KBM-7 (cell line): ENCODE measurements around the gene MAMDC2.

ENCODE experiments used
- DNase-seq: peaks from one replicate; pipeline ENCODE4 v3.0.0-alpha.2; 2015
- in situ Hi-C: fragments of 300-500 bp; cut with MboI; formaldehyde crosslinking; loops from 2 replicates; pipeline ENCODE4 v1.14.3; 2020; ENCODE audit warnings: low sequenced_read_pairs, low pct_unique_long_range_greater_than_20kb, mixed read lengths

MAMDC2 gene

DNA sequence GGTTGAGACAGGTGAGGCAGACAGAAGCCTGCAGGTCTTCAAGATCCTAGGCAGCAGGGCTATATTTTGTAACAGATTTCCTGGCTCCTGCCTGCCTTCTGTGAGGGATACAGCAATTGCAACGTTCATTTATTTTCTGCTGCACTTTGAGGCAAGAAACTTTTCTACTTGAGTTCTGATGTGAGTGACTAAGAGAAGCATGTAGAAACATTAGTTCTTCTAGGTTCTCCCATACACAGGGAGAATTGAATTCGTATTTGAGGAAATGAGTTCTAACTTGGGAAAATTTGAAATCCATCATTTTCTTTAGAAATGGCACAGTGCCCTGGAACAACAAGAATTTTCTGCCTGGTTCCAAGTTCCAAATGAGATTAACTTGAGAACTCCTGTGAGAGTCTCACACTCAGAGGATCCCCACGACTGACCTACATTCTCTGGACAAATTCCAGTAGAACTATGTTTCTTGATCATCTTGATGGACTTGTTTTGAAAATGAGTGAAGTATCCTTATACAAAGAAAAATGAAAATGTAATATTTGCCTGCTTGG is 15.0 kb downstream of the MAMDC2 start:
- in situ Hi-C loops = no loop called here
- DNase-seq = no peak

DNA sequence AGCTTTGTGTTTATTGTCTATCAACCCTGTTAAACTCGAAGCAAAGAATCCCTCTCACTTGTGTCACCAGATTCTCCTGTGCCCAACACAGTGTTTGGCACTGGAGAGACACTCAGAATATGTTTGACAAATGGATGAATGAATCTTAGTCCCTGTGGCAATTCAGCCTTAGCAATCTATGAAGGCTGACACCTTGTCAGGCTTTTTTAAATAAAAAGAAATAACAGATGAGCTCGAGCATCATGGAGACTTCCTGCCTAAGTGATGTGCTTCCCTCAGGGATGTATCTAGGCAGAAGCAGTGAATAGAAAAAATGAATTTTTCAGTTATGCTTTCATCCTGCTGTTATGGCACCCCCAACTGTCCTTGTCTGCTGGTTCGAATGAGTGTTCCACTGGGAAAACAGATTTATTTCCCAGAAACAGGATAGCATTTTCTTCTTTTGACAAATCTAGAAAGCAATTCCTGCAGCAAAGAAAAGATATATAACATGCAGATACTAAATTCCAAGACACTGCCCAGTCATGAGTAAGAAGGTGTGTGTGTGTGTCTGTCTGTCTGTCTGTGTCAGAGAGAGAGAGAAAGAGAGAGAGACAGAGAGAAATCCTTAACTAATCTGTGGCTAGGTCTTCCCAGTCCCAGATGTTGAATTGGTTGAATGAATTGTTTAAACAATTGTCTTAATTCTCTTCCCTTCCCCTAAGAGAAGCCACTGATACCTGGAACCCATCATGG is 16.7 kb downstream of the MAMDC2 start:
- in situ Hi-C loops = no loop called here
- no peak for DNase-seq

GRCh38 chr9:70060883-70061507 is 17.3 kb downstream of the MAMDC2 start:
- no peak for DNase-seq
- in situ Hi-C loops = no loop called here

- in situ Hi-C loops = no loop called here
- DNase-seq = no peak
Observed at GRCh38 chr9:70061776-70062175, 18.1 kb downstream of the MAMDC2 start.

GRCh38 chr9:70064496-70064895 is 20.8 kb downstream of the MAMDC2 start:
- DNase-seq = no peak
- in situ Hi-C loops = no loop called here

DNA sequence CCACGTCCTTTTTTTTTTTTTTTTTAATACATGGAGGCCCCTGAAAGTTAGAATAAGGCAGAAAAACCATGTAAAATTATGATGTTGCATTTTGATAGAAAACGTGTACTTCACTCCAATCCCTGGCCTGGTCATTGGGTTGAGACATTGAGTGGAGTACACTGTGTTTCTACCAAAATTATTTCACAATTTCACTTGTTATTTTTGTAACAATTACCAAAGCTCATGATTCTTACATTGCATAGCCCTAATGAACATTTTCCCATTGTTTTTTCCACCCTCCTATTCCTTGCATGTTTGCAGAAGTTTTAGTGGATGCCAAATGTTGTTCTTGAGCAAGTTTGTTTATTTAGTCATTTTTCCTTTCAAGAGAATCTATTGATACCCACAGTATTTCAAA is 21.9 kb downstream of the MAMDC2 start:
- in situ Hi-C loops = no loop called here
- no peak for DNase-seq

GRCh38 chr9:70066418-70066817 is 22.8 kb downstream of the MAMDC2 start:
- no peak for DNase-seq
- in situ Hi-C loops = no loop called here

DNA sequence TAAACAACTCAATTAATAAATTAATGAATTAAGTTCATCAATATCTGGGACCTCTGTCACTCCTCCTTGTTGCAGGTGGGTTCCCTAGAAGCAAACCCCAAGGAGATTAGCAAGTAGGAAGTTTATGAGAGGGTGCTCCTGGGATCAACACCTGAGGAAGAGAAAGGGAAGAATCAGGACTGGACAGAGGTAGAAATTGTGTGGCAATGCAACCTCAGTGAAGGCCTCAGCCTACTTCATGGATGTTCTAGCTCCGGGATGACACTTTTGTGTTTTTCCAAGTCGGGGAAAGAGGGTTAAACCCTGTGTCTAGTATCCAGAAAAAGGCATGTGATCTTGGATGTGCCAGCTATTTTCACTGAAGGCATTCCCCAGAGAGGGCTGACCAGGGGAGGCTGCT is 23.2 kb downstream of the MAMDC2 start:
- no peak for DNase-seq
- in situ Hi-C loops = no loop called here

DNA sequence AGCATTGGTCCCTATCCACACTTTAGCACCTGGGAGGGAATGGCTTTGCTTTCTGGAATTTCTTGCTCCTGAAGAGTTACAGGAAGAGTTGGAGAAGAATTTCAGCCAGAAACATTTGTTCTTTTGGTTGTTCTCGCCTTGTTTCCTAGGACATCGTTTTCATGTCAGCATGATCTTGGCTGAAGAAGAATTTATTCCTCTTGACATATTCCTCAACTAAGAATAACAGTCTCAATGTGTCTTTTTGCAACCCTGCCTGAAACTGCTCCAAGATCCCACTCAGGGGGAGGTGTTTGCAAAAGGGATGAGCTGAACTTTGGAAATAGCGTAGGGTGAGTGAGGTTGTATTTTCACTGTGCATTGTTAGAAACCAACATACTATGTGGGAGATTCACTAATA is 26.1 kb downstream of the MAMDC2 start:
- DNase-seq = no peak
- in situ Hi-C loops = no loop called here

DNA sequence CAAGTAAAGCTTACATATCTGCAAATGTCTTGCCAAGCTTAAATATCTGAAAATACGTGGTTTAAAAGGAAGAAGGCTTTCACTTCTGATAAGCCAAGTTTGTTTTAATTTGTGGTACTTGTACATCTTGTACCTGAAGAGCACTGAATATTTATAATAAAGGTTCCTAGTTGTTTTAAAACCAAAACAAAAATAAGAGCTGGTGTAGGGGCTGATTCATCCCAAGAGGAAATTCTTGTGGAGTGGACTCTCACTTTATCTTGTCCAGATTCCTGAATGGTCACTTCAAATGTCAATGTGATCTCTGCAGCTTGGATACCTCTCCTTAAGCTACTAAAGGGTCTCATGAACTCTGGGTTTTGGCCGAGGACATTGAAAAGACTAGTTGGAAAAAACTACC is 29.5 kb downstream of the MAMDC2 start:
- no peak for DNase-seq
- in situ Hi-C loops = no loop called here

- no peak for DNase-seq
- in situ Hi-C loops = no loop called here
Observed at GRCh38 chr9:70073756-70074155, 30.1 kb downstream of the MAMDC2 start.

- in situ Hi-C loops = no loop called here
- no peak for DNase-seq
Observed at GRCh38 chr9:70076678-70077077, 33.0 kb downstream of the MAMDC2 start.

DNA sequence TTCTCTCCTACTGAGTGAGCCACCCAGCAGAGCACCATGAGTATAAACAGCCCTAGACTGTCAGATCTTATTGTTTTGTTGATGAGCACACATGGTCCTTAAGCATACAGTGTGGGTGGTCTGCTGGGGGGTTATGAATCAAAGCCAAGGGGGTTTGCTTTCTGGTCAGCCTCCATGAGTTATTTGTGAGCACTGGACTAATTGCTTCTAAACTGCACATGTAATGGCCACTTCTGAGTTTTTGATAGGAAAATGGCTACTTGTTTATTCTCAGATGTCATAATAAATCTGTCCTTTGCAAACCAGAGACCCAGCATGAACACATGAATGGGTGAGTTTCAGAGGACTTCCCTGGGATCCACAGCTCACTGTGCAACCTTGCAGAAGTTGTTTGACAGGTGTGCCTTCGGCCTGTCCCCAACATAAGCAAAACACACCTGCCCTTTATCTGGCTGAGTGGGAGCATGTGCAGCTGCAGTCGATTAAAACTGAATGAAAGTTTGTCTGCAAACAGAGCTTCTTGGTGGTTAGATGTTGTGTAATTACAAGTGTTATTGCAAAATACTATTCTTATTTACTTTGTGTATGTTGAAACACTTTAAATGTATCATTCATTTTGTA is 35.9 kb downstream of the MAMDC2 start:
- in situ Hi-C loops = no loop called here
- DNase-seq = no peak

- in situ Hi-C loops = no loop called here
- DNase-seq = peak; percentile 15
Observed at GRCh38 chr9:70080481-70081119, 37.0 kb downstream of the MAMDC2 start.

DNA sequence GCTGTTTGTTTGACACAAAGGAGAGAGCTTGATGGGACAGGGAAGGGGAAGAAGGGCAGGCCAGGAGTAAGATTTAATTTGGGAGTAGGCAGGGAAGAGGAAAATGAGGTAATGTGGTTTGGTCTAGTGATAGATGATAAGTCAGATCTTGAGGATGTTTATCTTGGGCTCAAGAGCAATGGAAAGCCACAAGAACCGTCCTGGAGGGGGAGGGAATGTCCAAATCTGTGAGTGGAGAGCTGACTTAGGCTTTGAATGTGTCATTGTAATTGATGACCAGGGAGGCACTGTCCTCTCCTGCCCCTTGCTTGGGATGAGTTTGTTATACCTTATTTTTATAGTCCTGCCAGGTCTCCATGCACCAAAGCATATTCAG is 37.5 kb downstream of the MAMDC2 start:
- in situ Hi-C loops = no loop called here

DNA sequence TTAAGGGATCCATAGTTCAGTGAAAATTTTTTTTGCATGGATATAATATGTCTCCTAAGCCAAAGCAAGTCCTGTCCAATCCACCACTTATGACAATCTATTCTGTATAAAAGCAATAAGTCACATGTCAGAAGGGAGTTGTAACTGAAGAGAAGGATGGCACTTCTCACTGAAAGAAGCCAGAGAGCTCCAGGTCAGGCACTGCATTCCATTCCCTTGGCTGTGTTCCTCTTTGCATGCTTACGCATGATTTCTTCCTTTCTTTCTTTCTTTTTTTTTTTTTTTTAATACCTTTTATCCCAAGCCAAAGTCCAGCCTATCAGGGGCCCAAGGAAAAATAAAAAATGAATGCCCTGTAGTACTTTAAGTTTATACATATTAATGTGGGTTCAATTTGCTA is 39.8 kb downstream of the MAMDC2 start:
- DNase-seq = no peak
- in situ Hi-C loops = no loop called here

More for the DNA sequence above, 37.5 kb downstream of the MAMDC2 start:
- no peak for DNase-seq

- no peak for DNase-seq
- in situ Hi-C loops = no loop called here
Observed at GRCh38 chr9:70085241-70085640, 41.6 kb downstream of the MAMDC2 start.

- DNase-seq = no peak
- in situ Hi-C loops = no loop called here
Observed at GRCh38 chr9:70091103-70091502, 47.5 kb downstream of the MAMDC2 start.

- in situ Hi-C loops = no loop called here
- no peak for DNase-seq
Observed at GRCh38 chr9:70091572-70091971, 47.9 kb downstream of the MAMDC2 start.

DNA sequence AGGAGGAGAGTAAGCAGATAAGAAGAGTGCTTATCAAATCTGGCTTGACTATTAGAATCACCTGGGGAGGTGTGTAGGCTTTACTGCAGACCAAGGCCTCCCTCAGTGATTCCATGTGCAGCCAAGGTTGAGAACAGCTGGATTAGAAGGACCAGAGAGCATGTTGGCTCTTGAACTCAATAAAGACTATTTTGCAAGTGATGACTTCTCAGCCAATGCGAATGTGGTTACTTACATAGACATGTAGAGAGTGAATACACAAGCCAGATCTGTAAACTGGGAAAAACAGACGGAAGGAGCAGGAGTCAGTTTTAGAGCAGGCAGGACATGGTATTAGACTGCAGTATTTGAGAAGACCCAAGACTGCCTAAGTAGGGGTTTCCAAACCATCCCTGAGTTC is 48.5 kb downstream of the MAMDC2 start:
- no peak for DNase-seq
- in situ Hi-C loops = no loop called here
